ENCODE data around the gene LRP2.
A peak's percentile ranks its signal among the peaks of the same experiment; 100 is the strongest.

The LRP2 gene

GRCh38 chr2:169116993-169117392, 245.3 kb downstream of the LRP2 start:
- DNase-seq: no peak

- no peak for DNase-seq
Measured at GRCh38 chr2:169116327-169116726, 246.0 kb downstream of the LRP2 start.

- no peak for DNase-seq
Measured at GRCh38 chr2:169114056-169114455, 248.3 kb downstream of the LRP2 start.

GRCh38 chr2:169112841-169113240, 249.5 kb downstream of the LRP2 start:
- no peak for DNase-seq

- no peak for DNase-seq
Measured at GRCh38 chr2:169110916-169111315, 251.4 kb downstream of the LRP2 start.

- no peak for DNase-seq
Measured at GRCh38 chr2:169110419-169110818, 251.9 kb downstream of the LRP2 start.

GRCh38 chr2:169109502-169110409, 252.6 kb downstream of the LRP2 start:
- peak; percentile 70 for DNase-seq

- DNase-seq: no peak
Measured at GRCh38 chr2:169108099-169108884, 254.0 kb downstream of the LRP2 start.

GRCh38 chr2:169107645-169108044, 254.7 kb downstream of the LRP2 start:
- DNase-seq: no peak

GRCh38 chr2:169106563-169107545, 255.5 kb downstream of the LRP2 start:
- DNase-seq: no peak

- no peak for DNase-seq
Measured at GRCh38 chr2:169106134-169106533, 256.2 kb downstream of the LRP2 start.

- DNase-seq: no peak
Measured at GRCh38 chr2:169105476-169105875, 256.9 kb downstream of the LRP2 start.

GRCh38 chr2:169104848-169105247, 257.5 kb downstream of the LRP2 start:
- no peak for DNase-seq

- DNase-seq: no peak
Measured at GRCh38 chr2:169095621-169096105, 266.7 kb downstream of the LRP2 start.

GRCh38 chr2:169094676-169095075, 267.7 kb downstream of the LRP2 start:
- no peak for DNase-seq

- DNase-seq: no peak
Measured at GRCh38 chr2:169093535-169093934, 268.8 kb downstream of the LRP2 start.

GRCh38 chr2:169091761-169092519, 270.4 kb downstream of the LRP2 start:
- no peak for DNase-seq

- no peak for DNase-seq
Measured at GRCh38 chr2:169091256-169091655, 271.1 kb downstream of the LRP2 start.

GRCh38 chr2:169090133-169090820, 272.1 kb downstream of the LRP2 start:
- DNase-seq: no peak

GRCh38 chr2:169089182-169089581, 273.2 kb downstream of the LRP2 start:
- no peak for DNase-seq

- no peak for DNase-seq
Measured at GRCh38 chr2:169087757-169088379, 274.5 kb downstream of the LRP2 start.
